Hematopoietic multipotent progenitor cell (in vitro differentiated cells): ENCODE results near the gene GNLY. TPM values are rescaled to one million over a fixed set of nuclear protein-coding genes. Genes with fewer than 3 reads are reported as not detected.

Experiments
- DNase-seq, 3 donors: peaks; one replicate each; pipeline ENCODE4 v3.0.0-alpha.2; 2011 to 2015; ENCODE audit warnings: low read depth in 2 of 3, low spot score in 2 of 3
- total RNA-seq: library from RNA; depleted of rRNA; stranded (reverse); fragments of >200 nt; gene quantifications from one replicate; pipeline ENCODE4 v1.2.3, GENCODE V29; 2012

Gene GNLY
- total RNA-seq, 1 donor: 0.27 TPM

- DNase-seq: no peak
Measured at GRCh38 chr2:85723707-85724360, 29.7 kb downstream of the GNLY start.

DNA sequence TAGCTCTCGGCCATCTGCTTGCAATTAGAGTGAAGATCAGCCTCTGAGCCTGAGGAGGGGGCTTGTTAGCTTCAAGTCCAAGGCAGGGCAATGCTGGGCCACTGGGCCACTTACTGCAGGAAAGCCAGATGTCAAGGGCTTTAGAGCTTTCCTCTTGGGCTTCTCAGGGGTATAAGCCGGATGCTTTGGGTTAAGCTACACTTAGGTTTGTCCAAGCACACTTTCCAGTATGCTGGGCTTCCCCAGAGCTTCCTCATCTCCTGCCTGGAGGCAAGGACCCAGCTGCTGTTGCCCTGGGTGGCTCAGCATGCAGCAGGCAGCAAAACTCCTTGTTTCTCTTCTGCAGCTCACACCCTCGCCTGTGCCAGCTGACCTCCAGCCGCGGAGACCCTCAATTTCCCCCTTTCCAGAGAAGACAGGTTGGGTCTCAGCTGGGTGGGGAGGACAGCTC, 30.6 kb downstream of the GNLY start:
- DNase-seq: no peak

GRCh38 chr2:85725451-85725850, 31.3 kb downstream of the GNLY start:
- no peak for DNase-seq

DNA sequence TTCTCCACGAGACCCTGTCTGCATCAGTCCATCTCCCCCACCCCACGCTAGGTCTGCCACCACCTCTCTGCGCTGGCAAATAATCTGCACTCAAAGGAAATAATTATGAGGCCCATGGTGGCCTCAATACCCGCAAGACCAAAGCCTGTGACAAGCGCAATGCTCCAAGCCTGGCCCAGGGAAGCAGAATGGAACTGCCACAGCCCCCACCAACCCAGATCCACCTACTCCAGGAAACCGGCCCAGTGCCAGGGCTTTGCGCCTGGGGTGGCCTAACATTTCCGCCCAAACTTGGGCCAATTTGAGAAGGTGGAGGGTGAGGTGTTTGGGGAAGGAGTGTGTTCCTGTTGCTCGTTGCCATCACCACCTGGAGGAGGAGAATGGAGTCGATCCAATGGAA, 33.6 kb downstream of the GNLY start:
- no peak for DNase-seq

DNA sequence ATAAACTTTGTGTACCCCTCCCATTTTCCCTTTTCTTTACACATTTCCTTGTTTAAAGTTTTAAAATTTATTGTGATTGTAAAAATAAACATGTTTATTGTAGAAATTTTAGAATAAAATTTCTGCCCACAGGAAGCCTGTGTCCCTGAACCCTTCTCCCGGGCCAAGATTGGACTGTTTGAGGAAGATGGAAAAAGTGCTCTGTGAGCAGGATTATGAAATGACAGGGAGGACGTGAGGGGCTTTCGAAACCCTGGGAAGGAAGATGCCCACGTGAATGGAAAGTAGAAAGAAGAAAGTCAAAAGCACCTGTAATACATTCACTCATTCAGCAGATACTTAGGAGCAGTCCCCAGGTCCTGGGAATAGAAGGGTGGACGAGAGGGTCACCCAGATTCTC, 34.2 kb downstream of the GNLY start:
- DNase-seq: no peak

DNA sequence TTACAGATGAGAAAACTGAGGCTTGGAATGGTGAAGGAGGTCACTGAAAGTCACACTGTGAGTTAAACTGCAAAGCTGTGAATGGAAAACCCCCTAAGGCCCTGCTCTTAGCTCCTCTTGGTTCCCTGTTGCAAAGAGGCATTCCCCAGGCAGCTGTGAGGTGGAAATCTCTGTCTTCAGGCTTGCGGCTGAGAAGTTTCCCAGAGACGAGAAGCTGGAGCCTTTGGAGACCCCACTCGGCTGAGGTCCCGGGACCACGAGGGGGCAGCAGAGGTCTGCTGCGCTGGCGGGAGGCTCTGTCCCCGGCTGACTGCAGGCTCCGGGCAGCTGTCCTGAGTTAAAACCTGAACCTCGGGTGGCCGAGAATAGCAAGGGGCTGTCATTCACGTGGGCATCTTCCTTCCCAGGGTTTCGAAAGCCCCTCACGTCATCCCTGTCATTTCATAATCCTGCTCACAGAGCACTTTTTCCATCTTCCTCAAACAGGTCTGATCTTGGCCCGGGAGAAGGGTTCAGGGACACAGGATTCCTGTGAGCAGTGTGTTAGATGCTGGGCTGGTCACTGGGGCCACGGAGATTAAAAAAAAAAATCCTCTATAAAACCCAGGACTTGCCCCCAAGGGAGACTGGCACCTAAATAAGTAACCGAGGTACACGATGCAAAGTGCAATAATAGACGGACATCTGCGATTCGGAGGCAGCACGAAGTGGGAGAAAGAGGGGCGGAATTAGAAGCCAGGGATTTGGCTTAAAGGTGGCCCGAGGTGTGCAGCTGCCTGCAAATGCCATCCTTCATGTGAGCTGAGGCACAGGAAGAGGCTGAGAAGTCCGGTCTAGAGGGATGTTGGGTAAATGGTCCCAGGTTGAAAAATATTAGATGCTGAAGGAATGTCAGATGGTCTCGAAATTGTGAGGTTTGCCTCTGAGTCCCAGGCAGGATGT, 35.0 kb downstream of the GNLY start:
- DNase-seq: peak; percentile 34 to 75 (median 62)

- no peak for DNase-seq
Measured at GRCh38 chr2:85729825-85730510, 35.8 kb downstream of the GNLY start.

- DNase-seq: no peak
Measured at GRCh38 chr2:85730686-85731230, 36.6 kb downstream of the GNLY start.

DNA sequence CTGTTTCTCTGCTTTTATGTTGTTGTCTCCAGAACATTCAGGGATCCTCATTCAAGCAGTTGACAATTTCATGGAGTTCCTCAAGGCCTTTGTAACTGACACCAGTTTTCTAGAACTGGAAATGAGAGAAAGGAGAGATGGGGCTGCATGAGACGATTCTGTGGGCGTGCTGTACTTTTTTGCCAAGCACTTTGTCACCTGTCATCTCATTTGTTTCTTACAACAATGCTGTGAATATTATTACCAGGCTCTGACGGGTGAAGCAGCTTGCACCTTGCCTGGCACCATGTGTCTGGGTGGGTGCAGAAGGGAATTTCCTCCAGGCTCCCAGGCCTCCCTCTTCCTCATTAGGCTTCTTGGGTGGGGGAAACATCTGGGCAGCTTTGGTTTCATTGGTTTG, 37.4 kb downstream of the GNLY start:
- DNase-seq: no peak

DNA sequence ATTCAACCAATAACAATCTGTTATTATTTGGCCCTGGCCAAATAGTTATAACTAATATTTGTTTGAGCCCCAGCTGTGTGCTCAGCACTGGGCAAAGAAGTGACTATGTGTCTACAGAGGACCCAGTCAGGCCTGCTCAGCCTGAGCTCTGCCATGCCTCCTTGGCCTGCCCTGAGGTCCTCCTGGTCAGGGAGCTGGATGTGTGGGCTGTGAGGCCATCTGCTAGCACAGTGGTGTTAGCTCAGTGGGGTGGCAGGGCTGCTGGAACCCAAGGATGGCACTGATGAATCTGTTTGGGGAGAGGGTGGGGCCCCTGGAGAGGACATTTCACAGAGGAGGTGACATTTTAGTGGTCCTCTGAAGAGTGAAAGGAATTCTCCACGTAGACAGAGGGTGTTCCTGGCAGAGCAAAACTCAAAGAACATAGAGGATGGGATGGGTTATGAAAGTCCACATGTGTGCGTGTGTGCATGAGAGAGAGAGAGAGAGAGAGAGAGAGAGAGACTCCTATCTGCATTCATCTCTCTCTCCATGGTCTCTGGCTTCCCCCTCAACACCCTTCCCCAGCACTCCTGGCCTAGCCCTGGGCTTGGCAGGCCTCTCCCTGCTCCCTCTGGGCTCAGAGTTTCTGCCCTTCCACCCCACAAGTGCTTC, 38.4 kb downstream of the GNLY start:
- DNase-seq: no peak

DNA sequence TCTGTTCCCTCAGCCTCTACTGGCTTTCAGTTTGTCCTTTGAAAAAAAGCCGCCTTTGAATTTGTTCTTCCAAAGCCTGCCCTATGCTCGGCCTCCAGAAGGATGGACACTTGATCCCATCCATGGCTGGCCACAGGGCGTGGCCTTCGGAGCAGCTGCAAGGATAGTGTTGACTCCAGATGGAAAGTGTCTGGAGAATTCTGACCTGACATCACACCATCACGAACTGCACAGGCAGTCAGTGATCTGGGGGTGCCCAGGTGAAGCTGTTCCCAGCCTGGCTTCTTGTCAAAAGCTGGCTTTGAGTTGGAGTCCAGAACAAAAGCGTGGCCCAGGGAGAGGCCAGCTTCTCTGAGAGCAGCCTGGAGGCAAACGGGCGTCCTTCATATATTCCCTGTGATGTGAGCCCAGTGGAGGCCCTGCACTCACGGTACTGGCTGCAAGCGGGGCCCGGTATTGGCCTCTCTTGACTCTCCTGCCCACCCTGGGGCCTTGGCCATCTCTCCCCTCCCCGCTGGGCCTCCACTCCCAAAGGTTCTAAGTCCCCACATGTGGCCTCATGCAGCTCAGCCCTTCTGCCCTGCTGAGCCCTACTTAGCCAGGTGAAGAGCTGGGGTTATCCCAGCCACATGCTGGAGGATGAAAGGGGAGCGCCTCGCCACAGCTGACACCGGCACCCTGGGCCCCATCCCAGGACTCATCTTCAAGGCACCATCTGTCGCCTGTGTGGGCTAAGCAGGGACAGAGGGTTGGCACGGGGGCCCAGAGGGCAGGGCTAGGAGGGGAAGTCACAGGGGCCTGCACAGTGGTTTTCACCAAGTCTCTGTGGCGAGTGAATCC, 39.2 kb downstream of the GNLY start:
- no peak for DNase-seq

DNA sequence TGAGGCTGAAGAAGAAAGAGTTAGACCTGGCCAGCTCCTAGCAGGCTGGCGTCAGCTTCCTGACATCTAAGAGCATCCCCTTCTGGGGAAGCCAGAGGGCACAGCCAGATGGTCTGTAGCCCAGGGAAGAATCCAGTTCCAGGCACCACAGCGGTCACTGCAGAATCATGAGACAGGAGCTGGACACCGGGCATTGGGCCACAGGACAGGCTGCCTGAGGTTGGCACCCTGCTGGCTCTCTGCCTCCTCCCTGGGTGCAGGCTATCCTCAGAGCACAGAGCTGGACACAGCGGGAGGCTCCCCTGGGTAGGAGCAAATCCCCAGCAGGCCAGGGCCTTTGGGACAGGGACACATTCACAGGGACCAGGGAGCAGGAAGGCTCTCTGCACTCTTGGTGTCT, 39.9 kb downstream of the GNLY start:
- no peak for DNase-seq

- no peak for DNase-seq
Measured at GRCh38 chr2:85734942-85735608, 40.9 kb downstream of the GNLY start.

DNA sequence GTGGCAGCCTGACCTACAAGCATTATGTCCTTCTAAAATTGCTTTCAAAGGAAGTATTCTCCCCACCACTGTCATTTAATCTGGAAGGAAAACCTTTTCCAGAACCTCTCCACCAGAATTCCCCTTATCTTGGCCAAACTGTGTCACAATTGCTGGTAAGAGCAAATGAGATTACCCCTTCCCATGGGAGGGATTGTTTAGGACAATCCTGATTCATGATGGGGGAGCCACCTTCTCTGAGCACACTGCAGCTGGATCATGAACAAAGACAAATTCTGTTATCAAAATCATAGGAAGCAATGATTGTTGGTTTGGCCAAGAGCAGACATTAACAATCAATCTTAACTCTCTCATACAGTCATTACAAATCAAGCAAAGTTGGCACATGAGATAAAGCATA, 41.5 kb downstream of the GNLY start:
- DNase-seq: no peak

DNA sequence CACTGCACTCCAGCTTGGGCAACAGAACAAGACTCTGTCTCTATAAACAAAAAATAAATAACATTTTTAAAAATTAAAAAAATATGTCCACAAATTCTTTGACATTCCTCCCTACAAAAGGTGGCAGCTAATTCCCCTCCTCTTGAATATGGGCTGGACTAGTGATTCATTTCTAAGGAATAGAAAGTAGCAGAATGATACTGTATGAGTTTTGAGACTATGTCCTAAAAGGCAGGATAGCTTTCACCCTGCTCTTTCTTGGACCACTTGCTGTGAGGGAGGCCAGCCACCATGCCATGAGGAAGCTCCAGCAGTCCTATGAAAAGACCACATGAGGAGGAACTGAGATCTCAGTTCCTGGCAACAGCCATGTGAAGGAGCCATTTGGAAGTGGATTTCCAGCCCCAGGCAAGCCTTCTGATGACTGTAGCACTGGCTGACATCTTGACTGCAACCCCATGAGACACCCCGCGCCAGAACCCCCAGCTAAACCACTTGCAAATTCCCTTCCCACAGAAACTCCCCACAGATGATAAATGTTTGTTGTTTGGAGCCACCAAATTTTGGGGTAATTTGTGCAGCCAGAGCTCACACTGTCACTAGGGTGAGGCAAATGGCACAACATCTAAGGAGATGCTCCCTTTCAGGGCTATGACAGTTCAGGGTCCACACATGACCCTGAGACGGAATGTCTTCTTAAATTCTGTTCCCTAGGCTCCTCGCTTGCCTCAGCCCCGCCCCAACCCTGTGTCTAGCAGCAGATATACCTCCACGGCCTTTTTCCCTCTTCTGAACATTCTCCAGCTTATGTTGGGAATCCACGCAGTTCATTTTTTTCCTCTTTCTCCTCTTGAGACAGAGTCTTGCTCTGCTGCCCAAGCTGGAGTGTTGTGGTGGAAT, 42.5 kb downstream of the GNLY start:
- DNase-seq: no peak

- DNase-seq: no peak
Measured at GRCh38 chr2:85737481-85737880, 43.3 kb downstream of the GNLY start.

GRCh38 chr2:85737961-85738360, 43.8 kb downstream of the GNLY start:
- no peak for DNase-seq

DNA sequence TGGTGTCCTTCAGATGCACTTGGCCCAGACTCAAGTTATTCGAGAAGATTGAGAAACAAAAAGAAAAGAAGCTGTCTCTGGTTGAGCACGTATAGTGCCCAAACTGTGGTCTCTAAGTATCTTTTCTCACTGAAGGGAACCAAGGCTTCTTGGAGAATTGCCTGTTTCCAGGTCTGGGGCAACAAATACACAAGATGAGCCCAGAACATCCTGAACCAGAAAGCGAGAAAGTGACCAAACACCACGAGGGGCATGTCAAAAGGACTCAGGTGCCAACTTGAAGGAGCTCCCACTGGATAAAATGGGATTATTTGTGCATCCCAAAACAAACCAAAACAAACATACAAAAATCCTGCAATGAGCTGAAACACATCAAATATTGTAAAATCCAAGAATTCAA, 46.0 kb downstream of the GNLY start:
- no peak for DNase-seq
